Gastroesophageal sphincter (tissue), 3 donors: ENCODE data around the gene ELF2.

Source experiments
- POLR2AphosphoS5 ChIP-seq: sonication (generic); formaldehyde crosslinking; IDR thresholded peaks from one replicate; pipeline ENCODE4 v1.6.1; 2017; ENCODE audit warnings: antibody characterized with exemption
- TF ChIP-seq, protein P1 (sequence below), 4 experiments: fragments of 200-600 bp in 2 of 4; fragments of 450-650 bp in 2 of 4; sonication (generic) in 1 of 4; IDR thresholded peaks; one replicate each; pipeline ENCODE4 v1.5.1; 2017 to 2019; ENCODE audit warnings: antibody characterized with exemption in 4 of 4, mild to moderate bottlenecking in 2 of 4, moderate library complexity in 2 of 4

DNA sequence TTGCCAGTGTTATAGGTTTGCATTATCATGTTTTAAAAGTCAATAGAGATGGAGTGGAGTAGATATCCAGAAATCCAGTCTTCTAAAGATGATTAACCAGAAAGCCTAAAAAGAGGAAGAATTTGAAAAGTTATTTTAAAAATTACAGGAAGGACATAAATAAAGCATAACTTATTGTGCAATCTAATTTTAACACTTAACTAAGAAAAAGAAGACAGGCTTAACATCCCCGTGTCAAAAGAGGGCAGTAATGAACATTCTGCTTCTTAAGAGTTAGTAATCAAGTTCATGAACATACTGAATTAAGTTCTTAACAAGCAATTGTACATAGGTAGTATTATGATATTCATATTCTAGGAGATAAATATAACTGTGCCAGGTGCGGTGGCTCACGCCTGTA lies 39.3 kb downstream of the ELF2 start:
- TF ChIP-seq, protein P1, sequence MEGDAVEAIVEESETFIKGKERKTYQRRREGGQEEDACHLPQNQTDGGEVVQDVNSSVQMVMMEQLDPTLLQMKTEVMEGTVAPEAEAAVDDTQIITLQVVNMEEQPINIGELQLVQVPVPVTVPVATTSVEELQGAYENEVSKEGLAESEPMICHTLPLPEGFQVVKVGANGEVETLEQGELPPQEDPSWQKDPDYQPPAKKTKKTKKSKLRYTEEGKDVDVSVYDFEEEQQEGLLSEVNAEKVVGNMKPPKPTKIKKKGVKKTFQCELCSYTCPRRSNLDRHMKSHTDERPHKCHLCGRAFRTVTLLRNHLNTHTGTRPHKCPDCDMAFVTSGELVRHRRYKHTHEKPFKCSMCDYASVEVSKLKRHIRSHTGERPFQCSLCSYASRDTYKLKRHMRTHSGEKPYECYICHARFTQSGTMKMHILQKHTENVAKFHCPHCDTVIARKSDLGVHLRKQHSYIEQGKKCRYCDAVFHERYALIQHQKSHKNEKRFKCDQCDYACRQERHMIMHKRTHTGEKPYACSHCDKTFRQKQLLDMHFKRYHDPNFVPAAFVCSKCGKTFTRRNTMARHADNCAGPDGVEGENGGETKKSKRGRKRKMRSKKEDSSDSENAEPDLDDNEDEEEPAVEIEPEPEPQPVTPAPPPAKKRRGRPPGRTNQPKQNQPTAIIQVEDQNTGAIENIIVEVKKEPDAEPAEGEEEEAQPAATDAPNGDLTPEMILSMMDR (IDR thresholded peaks at IDR 0.05): no peak
- TF ChIP-seq POLR2AphosphoS5: no peak
